Mammary epithelial cell (primary cell): ENCODE data around the gene RELA.

ENCODE experiments used
- CTCF ChIP-seq, 2 donors: IDR thresholded peaks in 1 of 2; conservative IDR thresholded peaks in 1 of 2; 2 replicates each; pipeline ENCODE4 v1.5.1; 2011 to 2012; ENCODE audit warnings: inconsistent platforms in 2 of 2, low read length in 2 of 2, mild to moderate bottlenecking in 2 of 2, control low read depth in 1 of 2, low read depth in 1 of 2; ENCODE audit not compliant: insufficient read depth in 1 of 2; ENCODE audit errors: extremely low read depth in 1 of 2
- EZH2 ChIP-seq: IDR thresholded peaks from 2 replicates; pipeline ENCODE4 v1.6.1; 2012; ENCODE audit warnings: low read length, inconsistent platforms, borderline replicate concordance

GRCh38 chr11:65623177-65623576 lies 39.5 kb downstream of the RELA start:
- no peak for TF ChIP-seq CTCF (conservative IDR thresholded peaks at IDR 0.05 in 1 of 2, IDR thresholded peaks at IDR 0.05 in 1 of 2; ENCODE audit: extremely low read depth in 1 of 2, insufficient read depth in 1 of 2, low read depth in 1 of 2, low read length in 2 of 2)
- TF ChIP-seq EZH2 = no peak
